NCI-H510A treated with DMSO at 0.1 percent for 48 hours (cell line): ENCODE measurements around the gene LATS1.
"Not testable (repeated sequence)": the region's sequence is repeated elsewhere in the genome, so short reads cannot be mapped to it uniquely, and the experiment has no call there.

Source experiments
- DNase-seq: peaks from one replicate; lab custom pipeline; 2025; lab: John Stamatoyannopoulos, UW

Gene LATS1

GRCh38 chr6:149728499-149729234 is 10.8 kb upstream of the LATS1 start:
- DNase-seq = no peak

GRCh38 chr6:149727793-149728498 is 10.0 kb upstream of the LATS1 start:
- no peak for DNase-seq

GRCh38 chr6:149725785-149726184 is 7.9 kb upstream of the LATS1 start:
- DNase-seq = no peak

- peak; percentile 56 for DNase-seq
These were observed 6.0 kb upstream of the LATS1 start for GRCh38 chr6:149723771-149724417.

DNA sequence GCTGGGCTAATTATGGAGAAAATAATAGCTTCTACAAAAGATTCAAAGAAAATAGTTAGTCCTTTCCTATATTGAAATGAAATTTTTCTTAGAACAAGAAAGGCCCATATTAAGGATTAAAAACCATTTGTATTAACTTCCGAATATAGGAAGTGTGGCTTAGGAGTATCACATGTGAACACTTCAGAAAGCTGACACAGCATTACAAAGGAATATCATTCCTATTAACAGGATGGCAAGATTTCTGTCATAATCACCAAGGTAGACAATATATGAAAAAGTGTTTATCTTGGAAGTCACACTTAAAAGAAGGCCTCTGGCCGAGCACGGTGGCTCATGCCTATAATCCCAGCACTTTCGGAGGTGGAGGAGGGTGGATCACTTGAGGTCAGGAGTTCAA is 5.4 kb upstream of the LATS1 start:
- DNase-seq = no peak

DNA sequence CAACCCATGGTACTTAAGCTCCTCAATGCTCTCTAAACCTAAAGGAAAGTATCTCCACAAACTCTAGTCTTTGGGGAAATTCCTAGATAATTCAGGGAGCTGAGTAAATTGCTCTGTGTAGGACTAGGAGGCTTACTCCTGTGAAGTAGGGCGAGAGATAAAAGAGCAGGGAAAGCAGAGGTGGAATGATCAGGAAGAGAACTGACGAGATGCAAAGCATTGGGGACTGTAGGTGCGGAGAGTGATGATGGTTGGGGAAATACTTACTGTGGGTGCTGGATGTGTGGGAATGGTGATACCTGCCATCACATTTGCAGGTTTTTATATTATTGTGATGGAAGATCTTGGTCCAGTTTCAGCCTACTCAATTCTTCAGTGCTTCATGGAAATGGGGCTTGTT is 1.6 kb upstream of the LATS1 start:
- DNase-seq = no peak

DNA sequence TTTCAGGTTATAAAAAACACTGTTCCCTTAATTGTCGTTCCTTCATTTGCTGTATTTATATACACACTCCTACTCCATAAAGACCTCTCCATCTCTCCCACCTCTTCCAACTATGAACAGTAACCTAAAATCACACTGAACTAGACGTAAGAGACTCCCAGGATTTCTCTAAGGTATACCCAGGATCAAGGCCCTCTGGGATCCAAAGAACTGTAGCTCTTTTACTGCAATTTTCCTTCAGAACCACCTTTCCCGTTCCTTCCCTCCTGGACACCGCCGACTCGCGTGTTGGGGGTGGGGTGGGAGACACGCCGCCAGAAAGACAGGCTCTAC is 680 bp downstream of the LATS1 start:
- DNase-seq = peak; percentile 13

GRCh38 chr6:149716181-149716963 is 1.5 kb downstream of the LATS1 start:
- no peak for DNase-seq

- DNase-seq = no peak
These were observed 3.5 kb downstream of the LATS1 start for GRCh38 chr6:149714442-149714841.

GRCh38 chr6:149711711-149712110 is 6.2 kb downstream of the LATS1 start:
- DNase-seq = no peak

DNA sequence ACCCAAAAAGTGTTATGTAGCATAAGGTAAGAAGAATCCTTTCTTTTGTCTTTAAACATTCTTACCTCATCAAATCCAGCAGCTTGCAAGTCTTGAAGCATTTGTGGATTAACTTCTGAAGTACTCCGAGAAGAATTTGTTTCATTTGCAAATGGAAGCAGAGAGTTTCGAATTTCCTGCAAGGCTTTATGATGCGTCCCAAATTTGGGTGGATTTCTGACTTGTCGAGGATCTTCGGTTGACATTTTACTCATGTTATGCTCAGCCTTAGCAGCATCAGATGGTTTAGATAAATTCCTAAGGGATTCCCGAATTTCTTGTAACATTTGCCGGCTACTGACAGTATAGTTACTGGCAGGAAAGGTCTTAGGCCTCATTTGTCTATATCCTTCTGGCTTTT is 16.2 kb downstream of the LATS1 start:
- no peak for DNase-seq

GRCh38 chr6:149699150-149699549 is 18.8 kb downstream of the LATS1 start:
- DNase-seq = no peak

- no peak for DNase-seq
These were observed 19.7 kb downstream of the LATS1 start for GRCh38 chr6:149698175-149698574.

- no peak for DNase-seq
These were observed 21.0 kb downstream of the LATS1 start for GRCh38 chr6:149696901-149697300.

DNA sequence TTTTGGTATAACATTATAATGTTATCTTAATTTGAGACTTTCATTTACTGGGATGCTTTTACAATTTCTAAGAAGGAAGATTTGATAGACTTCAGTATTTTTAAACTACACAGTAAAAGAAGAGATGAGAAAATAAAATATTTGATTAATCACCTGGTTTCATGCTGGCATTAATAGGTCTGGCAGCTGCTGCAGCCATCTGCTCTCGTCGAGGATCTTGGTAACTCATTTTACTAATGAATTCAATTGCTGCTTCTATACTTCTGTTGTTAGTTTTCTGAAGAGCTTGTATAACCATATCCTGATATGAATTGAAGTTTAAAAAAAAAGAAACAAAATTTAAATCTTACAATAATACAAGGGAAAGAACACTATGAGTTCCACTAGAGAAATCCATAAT is 23.0 kb downstream of the LATS1 start:
- DNase-seq = no peak

GRCh38 chr6:149691201-149691600 is 26.7 kb downstream of the LATS1 start:
- DNase-seq = no peak

DNA sequence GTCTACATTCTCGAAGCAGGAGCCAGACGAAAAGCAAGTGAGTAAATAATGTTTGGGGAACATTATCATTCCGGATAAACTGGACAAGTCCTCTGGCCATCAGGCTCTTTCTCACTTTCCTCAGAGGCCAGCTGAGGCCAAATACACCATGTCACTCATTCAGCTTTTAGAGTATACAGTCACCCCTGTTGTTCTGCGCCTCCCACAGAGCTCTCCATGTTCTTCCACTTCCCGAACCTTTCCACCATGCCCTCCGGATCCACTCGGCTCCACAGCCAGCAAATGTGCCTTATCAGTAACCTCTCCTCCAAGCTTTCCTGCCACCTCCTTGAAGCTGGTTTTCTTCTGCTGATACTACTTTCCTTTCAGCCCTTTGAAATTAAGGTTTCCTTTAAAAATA is 31.7 kb downstream of the LATS1 start:
- DNase-seq = no peak

DNA sequence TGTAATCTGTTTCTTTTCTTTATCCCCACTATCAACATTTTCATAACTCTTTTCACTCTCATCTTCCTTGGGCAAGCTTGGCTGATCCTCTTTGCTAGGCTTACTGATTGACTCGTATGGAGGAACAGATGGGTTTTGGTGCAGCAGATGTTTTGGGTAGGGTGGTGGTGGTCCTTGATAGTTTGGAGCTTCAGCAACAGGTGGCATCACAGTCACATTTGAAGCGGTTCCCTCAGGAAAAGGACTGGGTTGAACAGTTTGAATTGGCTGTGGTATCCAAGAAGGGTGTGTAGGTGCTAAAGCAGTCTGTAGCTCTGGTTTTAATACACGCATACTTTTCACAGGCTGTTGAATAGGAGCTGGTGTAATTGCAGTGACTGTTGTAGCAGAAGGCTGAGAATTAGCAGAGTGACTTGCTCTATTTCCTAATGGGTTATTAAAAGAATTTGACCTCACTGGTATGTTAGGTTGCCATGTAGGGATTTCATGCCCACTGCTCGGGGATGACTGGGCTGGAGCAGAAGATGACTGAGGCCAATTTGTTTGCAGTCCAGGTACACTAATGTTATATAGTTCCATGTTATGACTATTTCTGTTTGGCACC is 34.5 kb downstream of the LATS1 start:
- DNase-seq = no peak

- DNase-seq = not testable (repeated sequence)
These were observed 36.1 kb downstream of the LATS1 start for GRCh38 chr6:149681845-149682244.

DNA sequence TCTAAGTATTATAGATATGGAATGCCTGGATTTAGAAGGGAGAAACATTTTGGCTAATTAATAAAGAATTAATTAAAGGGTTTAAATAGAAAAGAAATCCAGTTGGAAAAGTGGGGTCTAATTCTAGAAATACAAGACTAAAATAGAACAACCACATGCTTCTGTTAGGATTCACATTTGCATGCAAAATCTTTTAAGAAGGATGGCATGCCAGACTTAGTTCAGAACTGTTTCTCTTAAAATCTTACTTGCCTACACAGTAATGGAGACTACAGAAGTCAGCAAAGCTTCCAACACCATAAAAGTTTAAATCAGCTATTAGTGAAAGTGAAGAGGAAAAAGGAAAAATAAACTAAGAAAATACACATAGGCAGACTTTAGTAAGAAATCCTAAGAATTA is 36.7 kb downstream of the LATS1 start:
- no peak for DNase-seq

DNA sequence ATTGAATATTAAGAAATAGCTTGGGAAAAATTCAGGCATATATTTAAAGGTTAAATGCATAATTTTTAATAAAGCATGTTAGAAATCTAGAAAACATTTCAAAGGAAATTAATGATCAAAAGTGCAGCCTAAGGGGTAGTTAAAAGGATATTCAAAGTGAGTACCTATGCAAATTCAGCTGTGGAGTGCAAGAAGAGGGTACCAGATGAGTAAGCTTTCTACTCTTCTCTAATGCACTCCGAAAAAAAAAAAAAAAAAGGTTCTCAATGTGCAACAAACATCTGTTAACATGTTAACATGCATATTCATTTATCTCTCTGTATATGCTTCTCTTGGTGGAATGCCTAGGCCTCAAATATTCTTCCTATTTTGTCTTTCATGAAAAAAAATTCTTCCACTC is 37.4 kb downstream of the LATS1 start:
- DNase-seq = no peak

- not testable (repeated sequence) for DNase-seq
These were observed 45.6 kb downstream of the LATS1 start for GRCh38 chr6:149672265-149672664.
